IPS-18c (cell line): ENCODE results near the gene XXYLT1.
"Not testable (repeated sequence)": the region's sequence is repeated elsewhere in the genome, so short reads cannot be mapped to it uniquely, and the experiment has no call there.

Experiments
- H3K4me3 ChIP-seq: 2 replicates; pipeline ENCODE4 v1.7.0; 2013; ENCODE audit warnings: low read depth, mild to moderate bottlenecking, low read length, moderate library complexity; ENCODE audit not compliant: insufficient read depth
- H3K9me3 ChIP-seq: one replicate; pipeline ENCODE4 v1.6.1; 2013; ENCODE audit warnings: mild to moderate bottlenecking, low read length, moderate library complexity; ENCODE audit not compliant: control insufficient read depth, insufficient read depth

XXYLT1 gene

DNA sequence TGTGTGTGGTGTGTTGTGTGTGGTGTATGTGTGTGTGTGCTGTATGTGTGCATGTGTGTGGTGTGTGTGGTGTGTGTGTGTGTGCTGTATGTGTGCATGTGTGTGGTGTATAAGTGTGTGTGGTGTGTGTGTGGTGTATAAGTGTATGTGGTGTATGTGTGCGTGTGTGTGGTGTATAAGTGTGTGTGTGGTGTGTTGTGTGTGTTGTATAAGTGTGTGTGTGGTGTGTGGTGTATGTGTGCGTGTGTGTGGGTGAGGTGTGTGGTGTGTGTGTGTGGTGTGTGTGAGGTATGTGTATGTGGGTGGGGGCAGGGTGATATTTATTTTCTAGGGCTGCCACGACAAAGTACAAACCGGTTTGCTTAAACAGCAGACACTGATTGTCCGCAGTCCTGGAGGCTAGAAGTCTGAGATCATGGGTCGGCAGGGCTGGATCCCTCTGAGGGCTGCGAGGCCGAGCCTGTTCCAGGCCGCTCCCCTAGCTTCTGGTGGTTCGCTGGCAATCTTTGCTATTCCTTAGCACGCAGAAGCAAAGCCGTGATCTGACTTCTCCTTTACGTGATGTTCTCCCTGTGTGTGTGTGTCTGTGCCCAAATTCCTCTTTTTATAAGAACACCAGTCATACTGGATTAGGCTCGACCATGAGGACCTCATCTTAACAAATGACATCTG, 160.2 kb downstream of the XXYLT1 start:
- Histone ChIP-seq H3K9me3 (no peaks in the 10 kb centered on the region), H3K4me3 (no peak overlapping the region)

DNA sequence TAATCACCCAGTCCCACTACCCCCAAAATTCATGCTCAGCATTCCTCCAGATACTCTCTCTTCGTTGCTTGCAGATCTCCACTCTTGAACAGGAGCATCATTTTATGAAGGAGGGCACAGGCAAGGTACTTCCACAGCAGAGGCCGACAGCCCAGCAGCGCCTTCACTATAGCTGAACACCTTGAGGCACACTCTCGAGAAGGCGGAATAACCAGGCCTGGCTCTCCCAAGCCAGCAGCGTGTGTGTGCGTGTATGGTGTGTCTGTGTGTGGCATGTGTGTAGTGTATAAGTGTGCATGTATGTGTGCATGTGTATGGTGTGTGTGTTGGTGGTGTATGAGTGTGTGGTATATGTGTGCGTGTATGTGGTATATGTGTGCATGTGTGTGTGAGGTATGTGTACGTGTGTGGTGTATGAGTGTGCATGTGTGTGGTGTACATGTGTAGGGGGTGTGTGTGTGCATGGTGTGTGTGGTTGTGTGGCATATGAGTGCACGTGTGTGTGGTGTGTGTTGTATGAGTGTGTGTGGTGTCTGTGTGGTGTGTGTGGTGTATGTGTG, 161.8 kb downstream of the XXYLT1 start:
- no peaks in the 10 kb centered on the region for H3K9me3 ChIP-seq
- no peak overlapping the region for H3K4me3 ChIP-seq

DNA sequence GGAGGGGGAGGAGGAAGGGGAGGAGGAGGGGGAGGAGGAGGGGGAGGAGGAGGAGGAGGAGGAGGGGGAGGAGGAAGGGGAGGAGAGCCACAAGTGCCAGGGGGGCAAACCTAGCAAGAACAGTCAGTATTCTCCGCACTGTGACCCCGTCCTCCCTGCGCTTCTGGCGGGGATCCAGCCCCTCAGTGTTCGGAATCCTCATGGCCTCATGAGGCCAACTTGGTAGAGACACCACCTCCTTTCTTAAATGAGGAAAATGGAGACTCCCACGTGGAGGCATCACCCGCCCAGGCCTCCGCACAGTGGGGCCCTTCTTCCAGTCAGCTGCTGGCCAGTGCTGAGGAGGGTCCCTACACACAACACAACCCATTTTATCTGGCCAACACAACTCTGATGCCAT, 163.4 kb downstream of the XXYLT1 start:
- H3K9me3 ChIP-seq = no peaks in the 10 kb centered on the region
- no peak overlapping the region for H3K4me3 ChIP-seq

DNA sequence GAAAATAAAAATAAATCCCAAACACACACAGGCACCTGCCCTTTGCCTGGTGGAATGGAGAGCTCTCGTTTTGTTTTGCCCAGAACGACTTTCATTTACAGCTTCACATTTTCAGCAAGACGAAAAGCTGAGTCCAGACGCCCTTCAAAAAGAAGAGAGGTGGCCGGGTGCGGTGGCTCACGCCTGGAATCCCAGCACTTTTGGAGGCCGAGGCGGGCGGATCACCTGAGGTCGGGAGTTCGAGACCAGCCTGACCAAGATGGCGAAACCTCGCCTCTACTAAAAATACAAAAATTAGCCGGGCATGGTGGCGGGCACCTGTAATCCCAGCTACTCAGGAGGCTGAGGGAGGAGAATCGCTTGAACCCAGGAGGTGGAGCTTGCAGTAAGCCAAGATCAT, 163.9 kb downstream of the XXYLT1 start:
- not testable (repeated sequence) for H3K4me3 ChIP-seq, H3K9me3 ChIP-seq

DNA sequence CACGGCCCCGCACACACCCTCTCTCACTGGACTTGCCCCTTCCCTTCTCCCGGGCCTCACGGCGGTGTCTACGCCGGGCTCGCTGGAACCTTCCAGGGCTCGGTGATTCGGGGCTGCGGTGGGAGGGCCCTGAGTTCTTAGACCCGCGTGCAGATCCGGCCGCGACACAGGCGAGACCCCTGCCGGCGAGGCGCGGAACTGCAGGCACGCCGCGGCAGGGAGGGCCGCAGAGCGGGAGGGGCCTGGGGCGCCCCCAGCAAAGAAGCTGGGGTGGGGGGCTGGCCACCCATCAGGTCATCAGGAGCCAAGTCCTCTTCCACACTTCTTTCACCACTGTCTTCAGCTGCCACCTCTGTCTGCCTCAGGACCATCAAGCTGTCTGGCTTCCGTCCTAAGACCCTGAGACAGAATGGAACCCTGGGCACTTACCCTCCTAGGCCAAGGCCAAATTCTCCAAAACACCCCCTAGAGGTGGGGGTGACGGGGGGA, 164.5 kb downstream of the XXYLT1 start:
- Histone ChIP-seq H3K4me3 (no peak overlapping the region), H3K9me3 (no peaks in the 10 kb centered on the region)

DNA sequence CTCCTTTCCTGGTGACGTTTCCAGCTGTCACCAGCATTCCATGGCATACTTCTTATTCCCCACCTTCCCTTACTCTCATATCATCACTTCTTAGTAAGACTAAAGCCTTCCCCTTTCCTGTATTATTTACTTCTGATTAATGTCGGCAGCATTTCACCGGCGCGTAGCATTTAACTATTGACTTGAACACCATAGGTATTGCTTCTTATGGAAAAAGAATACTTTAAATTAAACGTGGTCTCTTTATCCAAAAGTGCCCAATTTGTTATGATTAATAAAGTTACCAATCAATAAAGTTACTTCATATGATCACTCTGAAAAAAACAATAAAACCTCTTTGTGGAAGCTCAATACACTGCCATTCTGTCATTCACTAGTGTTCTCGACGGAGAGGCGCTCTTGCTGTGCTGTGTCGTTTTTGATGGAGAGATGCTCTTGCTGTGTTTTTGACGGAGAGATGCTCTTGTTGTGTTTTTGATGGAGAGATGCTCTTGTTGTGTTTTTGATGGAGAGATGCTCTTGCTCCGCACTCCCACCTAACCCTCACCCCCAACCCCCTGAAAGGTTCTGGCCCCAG, 165.0 kb downstream of the XXYLT1 start:
- no peaks in the 10 kb centered on the region for H3K9me3 ChIP-seq
- no peak overlapping the region for H3K4me3 ChIP-seq

DNA sequence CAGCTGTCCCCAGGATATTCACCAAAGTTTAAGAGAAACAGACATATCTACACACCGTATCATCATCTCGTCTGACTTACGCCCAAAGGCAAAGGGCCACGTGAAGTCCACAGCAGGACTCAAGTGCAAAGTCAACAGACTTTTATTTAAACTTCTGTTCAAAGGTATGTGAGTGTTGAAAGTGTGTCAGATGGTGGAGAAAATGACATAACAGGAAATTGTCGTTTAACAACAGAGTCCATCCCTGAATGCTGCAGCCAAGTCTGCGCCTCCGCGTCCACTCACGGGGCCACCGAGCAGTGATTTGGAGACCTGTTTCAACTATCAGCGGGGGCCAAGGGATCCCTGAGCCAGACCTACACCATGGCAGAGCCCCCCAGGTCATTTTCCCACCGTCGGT, 165.6 kb downstream of the XXYLT1 start:
- H3K4me3 ChIP-seq = no peak overlapping the region
- no peaks in the 10 kb centered on the region for H3K9me3 ChIP-seq

DNA sequence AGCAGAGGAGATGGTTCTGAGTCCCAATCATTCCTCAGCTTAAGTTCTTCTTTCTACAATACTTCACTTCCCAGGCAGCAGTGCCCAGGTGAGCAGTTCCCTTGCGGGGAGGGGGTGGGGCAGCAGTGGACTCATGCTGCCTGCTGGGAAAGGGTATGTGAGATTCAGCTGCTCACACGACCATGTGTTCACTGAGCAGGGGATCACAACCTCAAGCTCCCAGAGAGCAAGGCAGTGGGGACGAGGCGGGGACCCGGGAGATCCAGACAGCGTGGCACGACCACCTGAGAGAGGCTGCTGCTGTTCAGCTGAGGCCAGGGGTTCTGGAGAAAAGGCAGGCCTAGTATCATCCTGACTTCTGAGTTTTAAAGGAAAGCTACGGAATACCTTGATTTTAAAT, 166.6 kb downstream of the XXYLT1 start:
- Histone ChIP-seq H3K9me3 (no peaks in the 10 kb centered on the region), H3K4me3 (no peak overlapping the region)

DNA sequence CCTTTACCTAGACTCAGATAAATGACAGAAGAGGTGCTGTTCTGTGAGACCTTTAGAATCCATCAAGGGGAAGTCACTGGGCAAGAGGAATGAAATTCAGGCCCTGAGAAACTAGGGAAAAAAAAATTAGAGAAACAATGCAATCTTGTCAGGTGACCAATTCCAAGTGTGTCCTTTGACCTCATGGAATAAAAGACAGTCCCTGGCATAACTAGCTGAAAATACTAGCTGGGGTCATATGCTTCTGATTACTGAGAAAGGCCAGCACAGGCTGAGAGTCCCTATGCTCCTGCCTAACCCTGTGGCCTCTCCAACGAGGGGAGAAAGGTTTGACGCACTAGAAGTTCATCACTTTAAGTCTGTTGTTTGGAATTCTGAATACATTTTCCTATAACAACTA, 167.3 kb downstream of the XXYLT1 start:
- Histone ChIP-seq H3K9me3 (no peaks in the 10 kb centered on the region), H3K4me3 (no peak overlapping the region)

DNA sequence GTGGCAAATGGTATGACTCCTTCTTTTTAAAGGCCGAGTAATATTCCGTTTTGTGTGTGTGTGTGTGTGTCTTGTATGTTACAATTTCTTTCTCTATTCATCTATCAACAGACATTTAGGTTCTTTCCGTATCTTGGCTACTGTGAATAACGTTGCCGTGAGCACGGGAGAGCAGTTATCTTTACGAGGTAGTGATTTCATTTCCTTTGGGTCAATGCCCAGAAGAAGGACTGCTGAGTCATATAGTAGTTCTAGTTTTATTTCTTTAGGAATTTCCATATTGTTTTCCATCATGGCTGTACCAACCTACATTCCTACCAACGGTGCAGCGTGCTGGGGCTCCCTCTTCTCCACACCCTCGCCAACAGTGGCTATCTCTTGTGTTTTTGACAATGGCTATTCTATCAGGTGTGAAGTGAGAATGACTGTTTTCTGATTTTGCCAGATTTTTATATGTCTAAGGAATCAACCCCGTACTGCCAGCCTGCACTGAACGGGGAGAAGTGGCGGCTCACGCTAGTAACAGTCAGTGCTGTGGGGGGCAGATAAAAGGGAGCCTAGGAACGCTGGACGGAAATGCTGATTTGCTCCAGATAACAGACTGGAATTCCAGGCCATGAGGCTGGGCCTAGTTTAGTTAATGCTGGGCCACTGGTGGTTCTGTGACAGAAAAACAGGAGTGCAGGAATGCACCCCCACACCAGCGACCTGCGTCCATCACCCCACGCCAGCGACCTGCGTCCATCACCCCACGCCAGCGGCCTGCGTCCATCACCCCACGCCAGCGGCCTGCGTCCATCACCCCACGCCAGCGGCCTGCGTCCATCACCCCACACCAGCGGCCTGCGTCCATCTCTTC, 168.1 kb downstream of the XXYLT1 start:
- no peak overlapping the region for H3K4me3 ChIP-seq

DNA sequence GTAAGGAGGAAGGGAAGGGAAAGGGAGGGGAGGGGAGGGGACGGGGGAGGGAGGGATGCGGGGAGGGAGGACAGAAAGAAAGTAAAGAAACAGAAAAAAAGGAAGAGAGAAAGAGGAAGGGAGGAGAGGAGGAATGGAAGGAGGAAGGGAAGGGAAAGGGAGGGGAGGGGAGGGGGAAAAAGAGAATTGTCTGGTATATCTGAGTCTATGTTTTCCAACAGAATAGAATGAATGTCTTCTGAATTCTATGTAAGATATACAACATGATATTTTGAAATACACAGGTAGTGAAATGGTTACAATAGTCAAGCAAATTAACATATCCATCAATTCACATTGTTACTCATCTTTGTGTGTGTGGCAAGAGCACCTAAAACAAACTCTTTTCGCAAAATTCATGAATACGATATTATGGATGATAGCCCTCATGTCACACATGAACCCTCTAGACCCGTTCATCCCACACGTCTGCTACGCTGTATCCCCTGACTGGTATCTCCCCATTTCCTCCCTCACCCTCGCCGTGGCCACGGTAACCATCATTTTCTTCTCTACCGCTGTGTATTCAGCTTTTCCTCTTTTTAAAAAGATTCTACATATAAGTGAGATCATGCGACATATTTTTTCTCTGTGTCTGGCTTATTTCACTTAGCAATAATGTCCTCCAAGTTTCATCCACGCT, 168.9 kb downstream of the XXYLT1 start:
- Histone ChIP-seq H3K9me3 (no peaks in the 10 kb centered on the region), H3K4me3 (no peak overlapping the region)

More for the DNA sequence above, 168.1 kb downstream of the XXYLT1 start:
- no peaks in the 10 kb centered on the region for H3K9me3 ChIP-seq

DNA sequence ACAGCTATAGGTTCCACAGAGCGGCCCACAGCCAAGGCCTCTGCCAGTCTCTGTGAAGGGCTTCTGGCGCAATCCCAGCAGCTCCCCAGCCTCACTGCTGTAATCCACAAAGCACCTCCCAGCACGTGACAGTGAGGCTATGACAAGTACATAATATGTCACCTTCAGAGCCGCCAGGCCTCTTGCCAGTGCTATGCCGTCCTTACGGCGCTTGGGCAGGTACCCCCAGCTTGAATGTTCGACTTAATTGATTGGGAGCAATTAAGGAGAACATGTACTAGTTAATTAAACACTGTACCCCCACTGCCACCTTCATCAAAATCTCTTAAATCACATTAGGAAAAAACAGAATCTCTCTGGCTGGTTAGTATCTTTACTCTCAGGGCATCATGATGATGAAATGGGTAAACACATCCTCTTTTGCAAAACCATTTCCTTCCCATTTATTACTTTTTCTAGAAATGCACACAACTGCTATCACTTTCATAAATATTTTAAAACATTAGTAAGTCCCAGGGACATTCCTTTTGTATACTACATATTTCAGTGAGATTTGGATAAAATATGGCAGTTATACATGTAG, 169.9 kb downstream of the XXYLT1 start:
- H3K4me3 ChIP-seq = no peak overlapping the region
- H3K9me3 ChIP-seq = no peaks in the 10 kb centered on the region

DNA sequence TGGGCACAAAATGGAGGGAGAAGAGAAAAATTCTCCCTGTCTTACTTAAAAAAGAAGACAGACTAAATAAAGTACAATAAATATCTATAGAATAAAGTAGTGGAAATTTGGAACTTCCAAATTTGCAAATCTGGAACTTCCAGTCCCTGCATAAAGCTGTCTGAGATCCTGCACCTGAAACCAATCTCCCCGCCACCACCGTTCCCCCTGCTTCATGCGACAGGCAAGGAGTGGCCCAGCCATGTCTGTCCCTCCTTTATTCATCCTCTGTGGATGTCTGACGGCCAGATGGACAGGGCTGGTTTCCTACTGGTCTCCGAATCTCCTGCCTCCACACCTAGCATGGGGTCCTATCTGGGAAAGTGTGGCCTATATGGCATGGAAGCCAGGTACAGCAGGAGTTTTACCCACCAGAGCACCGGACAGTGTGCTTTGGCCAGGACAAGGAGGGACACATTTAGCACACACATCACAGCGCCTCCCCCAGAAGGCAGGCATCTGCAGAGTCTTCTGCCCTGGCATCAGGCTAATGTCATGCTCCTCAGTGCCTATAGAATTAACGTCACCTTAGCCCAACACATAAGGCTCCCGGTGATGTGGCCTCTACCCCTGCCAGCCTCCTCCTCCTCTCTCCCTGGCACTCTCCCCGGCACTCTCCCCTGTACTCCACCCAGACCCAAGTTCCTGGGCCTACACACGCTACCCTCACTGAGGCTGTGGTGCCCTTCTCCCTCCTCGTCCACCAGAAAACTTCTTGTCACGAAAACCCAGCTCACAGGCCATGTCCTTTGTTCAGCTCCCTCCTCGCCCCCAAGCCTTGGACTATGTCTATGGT, 170.8 kb downstream of the XXYLT1 start:
- Histone ChIP-seq H3K4me3 (no peak overlapping the region), H3K9me3 (no peaks in the 10 kb centered on the region)

DNA sequence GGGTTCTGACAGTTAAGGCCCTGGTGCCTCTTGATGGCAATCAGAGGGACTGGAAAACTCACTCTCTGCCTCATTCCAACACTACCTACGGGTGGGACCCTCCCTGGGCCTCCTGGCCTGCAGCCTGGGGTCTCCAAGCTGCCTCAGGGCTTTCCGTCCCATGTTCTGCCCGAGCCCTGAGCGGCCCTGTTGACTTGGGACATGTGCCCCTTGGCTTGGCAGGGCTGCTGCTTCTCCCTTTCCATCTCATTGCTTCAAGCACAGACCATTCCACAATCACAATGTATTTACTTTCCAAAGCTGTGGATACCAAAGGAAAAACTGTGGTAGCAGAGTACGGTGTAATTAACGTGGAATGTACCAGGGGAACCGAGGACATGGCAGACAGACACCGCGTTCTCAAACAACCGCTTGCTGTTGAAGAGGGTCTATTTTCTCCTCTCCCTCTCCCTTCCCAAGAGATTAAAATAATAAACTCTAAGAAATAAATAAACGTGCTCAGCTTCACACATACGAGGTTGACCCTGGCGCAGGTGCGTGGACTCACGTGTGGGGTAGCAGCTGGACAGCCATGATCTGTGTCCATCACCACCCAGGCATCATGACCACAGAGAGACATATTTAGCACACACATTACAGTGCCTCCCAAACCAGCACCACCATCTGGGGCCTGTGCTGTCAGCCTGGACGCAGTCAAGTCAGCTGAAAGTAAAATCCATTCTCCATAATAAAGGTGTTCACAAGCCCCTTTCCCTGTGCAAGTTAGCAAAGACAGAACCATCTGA, 172.0 kb downstream of the XXYLT1 start:
- no peaks in the 10 kb centered on the region for H3K9me3 ChIP-seq

DNA sequence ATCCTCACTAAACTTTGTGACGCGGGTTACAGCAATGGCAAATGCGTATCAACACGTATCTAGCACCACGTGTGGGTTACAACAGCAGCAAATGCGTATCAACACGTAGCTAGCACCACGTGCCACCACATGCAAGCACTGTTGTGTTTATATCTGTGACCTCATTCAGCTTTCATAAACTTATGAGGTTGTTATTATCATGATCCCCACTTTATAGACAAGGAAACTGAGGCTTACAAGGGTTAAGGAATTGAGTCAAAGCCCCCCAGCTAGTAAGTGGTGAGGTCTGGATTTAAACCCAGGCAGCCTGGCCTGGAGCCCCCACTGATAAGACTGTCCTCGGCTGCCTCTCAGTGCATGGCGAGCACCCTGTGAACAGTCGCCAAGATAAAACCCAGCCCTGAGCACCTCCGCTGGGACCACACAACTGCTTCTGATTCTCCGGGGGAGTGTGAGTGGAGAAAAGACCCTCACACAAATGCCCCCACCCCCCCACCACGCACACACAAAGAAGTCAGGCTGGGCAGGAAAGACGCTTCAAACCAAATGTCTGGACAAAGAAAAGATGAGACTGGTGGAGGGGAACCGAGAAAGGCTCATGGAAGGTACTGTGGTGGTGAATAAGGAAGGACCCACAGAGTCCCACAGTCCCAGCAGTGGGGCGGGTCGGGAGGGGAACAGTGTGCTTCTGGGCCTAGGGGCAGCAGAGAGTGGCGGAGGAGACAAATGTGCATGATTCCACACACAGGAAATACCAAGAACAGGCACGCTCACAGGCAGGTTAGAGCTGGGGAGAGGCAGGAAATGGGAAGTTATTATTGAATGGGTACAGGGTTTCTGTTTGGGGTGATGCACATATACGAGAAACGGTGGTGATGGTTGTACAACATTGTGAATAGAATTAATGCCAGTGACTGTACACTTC, 173.4 kb downstream of the XXYLT1 start:
- Histone ChIP-seq H3K4me3 (no peak overlapping the region), H3K9me3 (no peaks in the 10 kb centered on the region)

More for the DNA sequence above, 172.0 kb downstream of the XXYLT1 start:
- H3K4me3 ChIP-seq = no peak overlapping the region
